ENCODE data around the gene MLYCD.

Gene MLYCD

DNA sequence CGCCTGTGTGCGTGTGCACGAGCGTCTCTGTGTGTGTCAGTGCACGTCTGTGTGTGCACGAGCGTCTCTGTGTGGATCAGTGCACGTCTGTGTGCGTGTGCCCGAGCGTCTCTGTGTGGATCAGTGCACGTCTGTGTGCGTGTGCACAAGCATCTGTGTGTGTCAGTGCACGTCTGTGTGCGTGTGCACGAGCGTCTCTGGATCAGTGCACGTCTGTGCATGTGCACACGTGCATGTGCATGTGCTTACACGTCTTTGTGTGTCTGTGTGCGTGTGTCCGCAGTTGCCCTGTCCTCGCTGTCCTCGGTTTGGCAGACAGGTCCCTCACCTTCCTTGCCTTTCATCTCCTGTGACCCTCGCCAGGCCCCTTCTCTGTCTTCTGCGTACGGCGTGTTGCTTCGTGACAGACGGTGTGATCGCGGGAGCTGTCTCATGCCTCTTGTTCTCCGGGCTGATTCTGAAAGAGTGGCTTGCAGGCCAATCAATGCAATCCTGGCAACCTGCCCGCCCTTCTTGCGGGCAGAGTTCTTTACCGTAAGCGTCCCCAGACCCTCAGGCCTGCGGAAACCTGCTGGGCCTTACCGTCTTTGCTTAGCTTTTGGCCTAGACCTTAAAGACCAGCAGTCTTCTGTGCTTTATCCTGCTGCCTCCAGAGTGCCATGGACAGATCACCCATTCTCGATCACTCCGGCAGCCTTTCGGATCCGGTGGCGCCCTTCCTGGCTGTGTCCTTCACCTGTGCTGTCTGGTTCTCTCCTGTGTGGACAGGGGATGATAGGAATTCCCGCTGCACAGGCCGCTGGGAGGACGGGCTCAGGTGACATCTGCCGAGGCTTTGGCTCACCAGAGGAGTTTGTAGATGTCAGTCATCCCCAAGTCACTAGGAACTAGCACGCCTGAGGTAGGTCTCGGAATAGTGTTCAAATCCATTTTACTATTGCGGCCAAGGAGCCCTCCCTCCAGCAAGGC, 18.5 kb downstream of the MLYCD start:
- Histone ChIP-seq H3K36me3 (ENCODE audit: control insufficient read depth in 2 of 2, insufficient read depth in 1 of 2, low read length in 2 of 2) (peaks cover 0 to 66% of the 10 kb centered on the region in 2 experiments; a peak in 2 of 3 replicates), H3K4me1 (ENCODE audit: control insufficient read depth, insufficient read depth, low read length) (no peaks in the 10 kb centered on the region), H3K4me3 (ENCODE audit: low read depth, low read length) (no peak overlapping the region), H3K9me3 (ENCODE audit: control insufficient read depth, insufficient read depth, low read depth, low read length) (no peaks in the 10 kb centered on the region), H3K27ac (ENCODE audit: extremely low read depth, low read depth, low read length) (no peak overlapping the region)
- ChIA-PET CTCF (no interaction called here), POLR2A (no interaction called here)
- TF ChIP-seq, protein P1, sequence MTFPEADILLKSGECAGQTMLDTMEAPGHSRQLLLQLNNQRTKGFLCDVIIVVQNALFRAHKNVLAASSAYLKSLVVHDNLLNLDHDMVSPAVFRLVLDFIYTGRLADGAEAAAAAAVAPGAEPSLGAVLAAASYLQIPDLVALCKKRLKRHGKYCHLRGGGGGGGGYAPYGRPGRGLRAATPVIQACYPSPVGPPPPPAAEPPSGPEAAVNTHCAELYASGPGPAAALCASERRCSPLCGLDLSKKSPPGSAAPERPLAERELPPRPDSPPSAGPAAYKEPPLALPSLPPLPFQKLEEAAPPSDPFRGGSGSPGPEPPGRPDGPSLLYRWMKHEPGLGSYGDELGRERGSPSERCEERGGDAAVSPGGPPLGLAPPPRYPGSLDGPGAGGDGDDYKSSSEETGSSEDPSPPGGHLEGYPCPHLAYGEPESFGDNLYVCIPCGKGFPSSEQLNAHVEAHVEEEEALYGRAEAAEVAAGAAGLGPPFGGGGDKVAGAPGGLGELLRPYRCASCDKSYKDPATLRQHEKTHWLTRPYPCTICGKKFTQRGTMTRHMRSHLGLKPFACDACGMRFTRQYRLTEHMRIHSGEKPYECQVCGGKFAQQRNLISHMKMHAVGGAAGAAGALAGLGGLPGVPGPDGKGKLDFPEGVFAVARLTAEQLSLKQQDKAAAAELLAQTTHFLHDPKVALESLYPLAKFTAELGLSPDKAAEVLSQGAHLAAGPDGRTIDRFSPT (tag by site-specific recombination; IDR thresholded peaks at IDR 0.05) = no peak
- TF ChIP-seq, protein P2, sequence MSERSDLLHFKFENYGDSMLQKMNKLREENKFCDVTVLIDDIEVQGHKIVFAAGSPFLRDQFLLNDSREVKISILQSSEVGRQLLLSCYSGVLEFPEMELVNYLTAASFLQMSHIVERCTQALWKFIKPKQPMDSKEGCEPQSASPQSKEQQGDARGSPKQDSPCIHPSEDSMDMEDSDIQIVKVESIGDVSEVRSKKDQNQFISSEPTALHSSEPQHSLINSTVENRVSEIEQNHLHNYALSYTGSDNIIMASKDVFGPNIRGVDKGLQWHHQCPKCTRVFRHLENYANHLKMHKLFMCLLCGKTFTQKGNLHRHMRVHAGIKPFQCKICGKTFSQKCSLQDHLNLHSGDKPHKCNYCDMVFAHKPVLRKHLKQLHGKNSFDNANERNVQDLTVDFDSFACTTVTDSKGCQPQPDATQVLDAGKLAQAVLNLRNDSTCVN (tag by site-specific recombination; optimal IDR thresholded peaks at IDR 0.05) = peak; percentile 22

DNA sequence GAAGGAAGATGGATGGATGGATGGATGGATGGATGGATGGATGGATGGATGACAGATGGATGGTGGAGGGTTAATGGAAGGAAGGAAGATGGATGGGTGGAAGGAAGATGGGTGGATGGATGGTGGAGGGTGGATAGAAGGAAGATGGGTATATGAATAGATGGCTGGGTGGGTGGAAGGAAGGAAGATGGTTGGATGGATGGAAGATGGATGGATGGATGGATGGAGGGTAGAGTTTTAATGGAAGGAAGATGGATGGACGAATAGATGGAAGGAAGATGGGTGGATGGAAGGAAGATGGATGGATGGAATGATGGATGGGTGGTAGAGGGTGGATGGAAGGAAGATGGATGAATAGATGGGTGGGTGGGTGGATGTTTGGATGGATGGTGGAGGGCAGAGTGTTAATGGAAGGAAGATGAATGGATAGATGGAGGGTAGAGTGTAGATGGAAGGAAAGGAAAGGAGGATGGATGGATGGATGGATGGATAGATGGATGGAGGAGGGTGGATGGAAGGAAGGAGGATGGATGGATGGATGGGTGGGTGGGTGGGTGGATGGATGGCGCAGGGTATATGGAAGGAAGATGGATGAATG, 22.1 kb downstream of the MLYCD start:
- Histone ChIP-seq H3K4me3 (ENCODE audit: low read depth, low read length) (no peak overlapping the region), H3K9me3 (ENCODE audit: control insufficient read depth, insufficient read depth, low read depth, low read length) (no peaks in the 10 kb centered on the region), H3K36me3 (ENCODE audit: control insufficient read depth in 2 of 2, insufficient read depth in 1 of 2, low read length in 2 of 2) (peaks cover 0 to 38% of the 10 kb centered on the region in 2 experiments; a peak in 2 of 3 replicates), H3K4me1 (ENCODE audit: control insufficient read depth, insufficient read depth, low read length) (no peaks in the 10 kb centered on the region), H3K27ac (ENCODE audit: extremely low read depth, low read depth, low read length) (no peak overlapping the region)
- ChIA-PET CTCF (no interaction called here), POLR2A (no interaction called here)
- 0 out of 2 replicates have a peak, but pooled peaks have one; percentile 44 for TF ChIP-seq ZNF521 (tag by site-specific recombination; IDR thresholded peaks at IDR 0.05)
- peak; percentile 98 for TF ChIP-seq ZNF366 (tag by site-specific recombination; conservative IDR thresholded peaks at IDR 0.05)
- peak; percentile 93 for TF ChIP-seq ZBTB17 (tag by site-specific recombination; IDR thresholded peaks at IDR 0.05)
- no peak for TF ChIP-seq ZBTB48 (tag by site-specific recombination; IDR thresholded peaks at IDR 0.05)
- no peak for TF ChIP-seq ZNF843 (tag by site-specific recombination; IDR thresholded peaks at IDR 0.05)
- no peak for TF ChIP-seq SALL2 (tag by site-specific recombination; IDR thresholded peaks at IDR 0.05; ENCODE audit: borderline replicate concordance)

DNA sequence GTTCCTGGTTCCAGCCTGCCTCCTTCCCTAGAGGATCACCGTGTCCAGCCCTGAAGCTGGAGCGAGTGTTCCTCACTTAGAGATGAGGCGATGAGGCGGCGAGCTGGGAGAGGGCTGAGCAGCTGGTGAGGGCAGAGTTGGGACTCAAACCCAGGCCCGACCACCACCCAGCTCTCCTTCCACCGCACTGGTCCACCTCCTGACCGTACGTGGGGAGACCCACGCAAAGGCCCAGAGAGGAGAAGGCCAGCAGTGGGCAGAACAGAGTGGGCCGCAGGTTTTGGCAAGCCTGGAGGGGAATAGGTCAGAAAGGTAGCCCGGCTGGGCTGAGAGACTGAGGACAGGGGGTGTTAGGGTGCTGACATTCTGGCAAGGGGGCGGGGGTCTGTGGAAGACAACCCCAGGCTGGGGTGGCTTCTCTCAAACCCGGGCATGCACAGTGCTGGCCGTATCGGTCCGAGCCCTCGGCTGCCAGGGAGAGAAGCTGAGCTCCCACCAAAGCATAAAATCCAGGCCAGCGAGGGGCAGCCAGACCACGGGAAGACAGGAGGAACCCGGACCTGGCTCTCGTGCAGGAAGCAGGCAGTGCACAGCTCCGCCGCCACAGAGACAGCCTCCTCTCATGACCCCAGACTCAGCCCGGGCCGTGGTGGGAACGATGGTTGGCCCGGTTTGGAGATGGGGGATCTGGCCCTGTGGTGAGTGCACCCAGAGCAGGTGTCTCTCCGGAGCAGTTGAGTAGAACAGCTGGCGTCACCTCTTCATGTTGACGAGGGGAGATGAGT, 24.9 kb downstream of the MLYCD start:
- ChIA-PET POLR2A (no interaction called here), CTCF (interaction anchor here (0.5 to 4.3 kb wide), 4 partner anchors 15 to 161 kb away, joined by 3 to 29 read pairs (median 3); no protein-coding TSS in a partner anchor)
- Histone ChIP-seq H3K36me3 (ENCODE audit: control insufficient read depth in 2 of 2, insufficient read depth in 1 of 2, low read length in 2 of 2) (peaks cover 0 to 15% of the 10 kb centered on the region in 2 experiments; a peak in 2 of 3 replicates), H3K27ac (ENCODE audit: extremely low read depth, low read depth, low read length) (no peak overlapping the region), H3K4me3 (ENCODE audit: low read depth, low read length) (no peak overlapping the region), H3K4me1 (ENCODE audit: control insufficient read depth, insufficient read depth, low read length) (no peaks in the 10 kb centered on the region), H3K9me3 (ENCODE audit: control insufficient read depth, insufficient read depth, low read depth, low read length) (no peaks in the 10 kb centered on the region)
- TF ChIP-seq SP3 (tag by site-specific recombination; IDR thresholded peaks at IDR 0.05) (no peak), KLF8 (tag by site-specific recombination; IDR thresholded peaks at IDR 0.05) (no peak), ZNF175 (tag by site-specific recombination; IDR thresholded peaks at IDR 0.05) (no peak), YY2 (tag by site-specific recombination; IDR thresholded peaks at IDR 0.05) (no peak), ZNF585B (tag by site-specific recombination; IDR thresholded peaks at IDR 0.05) (no peak)
- TF ChIP-seq, protein P3, sequence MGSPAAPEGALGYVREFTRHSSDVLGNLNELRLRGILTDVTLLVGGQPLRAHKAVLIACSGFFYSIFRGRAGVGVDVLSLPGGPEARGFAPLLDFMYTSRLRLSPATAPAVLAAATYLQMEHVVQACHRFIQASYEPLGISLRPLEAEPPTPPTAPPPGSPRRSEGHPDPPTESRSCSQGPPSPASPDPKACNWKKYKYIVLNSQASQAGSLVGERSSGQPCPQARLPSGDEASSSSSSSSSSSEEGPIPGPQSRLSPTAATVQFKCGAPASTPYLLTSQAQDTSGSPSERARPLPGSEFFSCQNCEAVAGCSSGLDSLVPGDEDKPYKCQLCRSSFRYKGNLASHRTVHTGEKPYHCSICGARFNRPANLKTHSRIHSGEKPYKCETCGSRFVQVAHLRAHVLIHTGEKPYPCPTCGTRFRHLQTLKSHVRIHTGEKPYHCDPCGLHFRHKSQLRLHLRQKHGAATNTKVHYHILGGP (tag by site-specific recombination; IDR thresholded peaks at IDR 0.05) = no peak
- TF ChIP-seq, protein P4, sequence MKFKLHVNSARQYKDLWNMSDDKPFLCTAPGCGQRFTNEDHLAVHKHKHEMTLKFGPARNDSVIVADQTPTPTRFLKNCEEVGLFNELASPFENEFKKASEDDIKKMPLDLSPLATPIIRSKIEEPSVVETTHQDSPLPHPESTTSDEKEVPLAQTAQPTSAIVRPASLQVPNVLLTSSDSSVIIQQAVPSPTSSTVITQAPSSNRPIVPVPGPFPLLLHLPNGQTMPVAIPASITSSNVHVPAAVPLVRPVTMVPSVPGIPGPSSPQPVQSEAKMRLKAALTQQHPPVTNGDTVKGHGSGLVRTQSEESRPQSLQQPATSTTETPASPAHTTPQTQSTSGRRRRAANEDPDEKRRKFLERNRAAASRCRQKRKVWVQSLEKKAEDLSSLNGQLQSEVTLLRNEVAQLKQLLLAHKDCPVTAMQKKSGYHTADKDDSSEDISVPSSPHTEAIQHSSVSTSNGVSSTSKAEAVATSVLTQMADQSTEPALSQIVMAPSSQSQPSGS (tag by site-specific recombination; IDR thresholded peaks at IDR 0.05; ENCODE audit: low read depth) = no peak
- TF ChIP-seq, protein P5, sequence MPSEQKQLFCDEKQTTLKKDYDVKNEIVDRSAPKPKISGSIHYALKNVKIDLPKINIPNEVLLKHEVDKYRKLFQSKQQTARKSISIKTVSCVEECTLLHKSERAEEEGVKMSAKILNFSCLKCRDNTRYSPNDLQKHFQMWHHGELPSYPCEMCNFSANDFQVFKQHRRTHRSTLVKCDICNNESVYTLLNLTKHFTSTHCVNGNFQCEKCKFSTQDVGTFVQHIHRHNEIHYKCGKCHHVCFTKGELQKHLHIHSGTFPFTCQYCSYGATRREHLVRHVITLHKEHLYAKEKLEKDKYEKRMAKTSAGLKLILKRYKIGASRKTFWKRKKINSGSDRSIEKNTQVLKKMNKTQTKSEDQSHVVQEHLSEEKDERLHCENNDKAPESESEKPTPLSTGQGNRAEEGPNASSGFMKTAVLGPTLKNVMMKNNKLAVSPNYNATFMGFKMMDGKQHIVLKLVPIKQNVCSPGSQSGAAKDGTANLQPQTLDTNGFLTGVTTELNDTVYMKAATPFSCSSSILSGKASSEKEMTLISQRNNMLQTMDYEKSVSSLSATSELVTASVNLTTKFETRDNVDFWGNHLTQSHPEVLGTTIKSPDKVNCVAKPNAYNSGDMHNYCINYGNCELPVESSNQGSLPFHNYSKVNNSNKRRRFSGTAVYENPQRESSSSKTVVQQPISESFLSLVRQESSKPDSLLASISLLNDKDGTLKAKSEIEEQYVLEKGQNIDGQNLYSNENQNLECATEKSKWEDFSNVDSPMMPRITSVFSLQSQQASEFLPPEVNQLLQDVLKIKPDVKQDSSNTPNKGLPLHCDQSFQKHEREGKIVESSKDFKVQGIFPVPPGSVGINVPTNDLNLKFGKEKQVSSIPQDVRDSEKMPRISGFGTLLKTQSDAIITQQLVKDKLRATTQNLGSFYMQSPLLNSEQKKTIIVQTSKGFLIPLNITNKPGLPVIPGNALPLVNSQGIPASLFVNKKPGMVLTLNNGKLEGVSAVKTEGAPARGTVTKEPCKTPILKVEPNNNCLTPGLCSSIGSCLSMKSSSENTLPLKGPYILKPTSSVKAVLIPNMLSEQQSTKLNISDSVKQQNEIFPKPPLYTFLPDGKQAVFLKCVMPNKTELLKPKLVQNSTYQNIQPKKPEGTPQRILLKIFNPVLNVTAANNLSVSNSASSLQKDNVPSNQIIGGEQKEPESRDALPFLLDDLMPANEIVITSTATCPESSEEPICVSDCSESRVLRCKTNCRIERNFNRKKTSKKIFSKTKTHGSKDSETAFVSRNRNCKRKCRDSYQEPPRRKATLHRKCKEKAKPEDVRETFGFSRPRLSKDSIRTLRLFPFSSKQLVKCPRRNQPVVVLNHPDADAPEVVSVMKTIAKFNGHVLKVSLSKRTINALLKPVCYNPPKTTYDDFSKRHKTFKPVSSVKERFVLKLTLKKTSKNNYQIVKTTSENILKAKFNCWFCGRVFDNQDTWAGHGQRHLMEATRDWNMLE (tag by site-specific recombination; conservative IDR thresholded peaks at IDR 0.05; ENCODE audit: low read depth) = no peak

All from HEK293 (cell line).